HEK293 (cell line): ENCODE results near the gene EXD3.

Source experiments
- CTCF ChIA-PET: fragments of 350-600 bp; formaldehyde crosslinking; extraction: SDS; loops from one replicate; lab custom pipeline; 2021; ENCODE audit warnings: antibody characterized with exemption; lab: Yijun Ruan, JAX
- POLR2A ChIA-PET: fragments of 300-600 bp; formaldehyde crosslinking; extraction: SDS; loops from one replicate; lab custom pipeline; 2020; ENCODE audit warnings: antibody characterized with exemption, inconsistent platforms; lab: Yijun Ruan, JAX
- H3K27ac ChIP-seq: fragments of 200-500 bp; sonication (Bioruptor generic); 2 replicates; pipeline ENCODE4 v1.5.1; 2014; ENCODE audit warnings: low read depth, low read length, control low read depth, inconsistent platforms; ENCODE audit errors: extremely low read depth
- H3K36me3 ChIP-seq, 2 experiments: fragments of 200-500 bp in 1 of 2; sonication (Bioruptor generic) in 1 of 2; 1 replicate in 1 of 2; 2 replicates in 1 of 2; pipeline ENCODE4 v1.5.1; 2014 to 2017; ENCODE audit warnings: inconsistent platforms in 2 of 2, low read length in 2 of 2; ENCODE audit not compliant: control insufficient read depth in 2 of 2, insufficient read depth in 1 of 2
- H3K4me1 ChIP-seq: fragments of 200-500 bp; sonication (Bioruptor generic); 2 replicates; pipeline ENCODE4 v1.5.1; 2014; ENCODE audit warnings: mild to moderate bottlenecking, low read length, inconsistent platforms; ENCODE audit not compliant: control insufficient read depth, insufficient read depth
- H3K4me3 ChIP-seq: 2 replicates; pipeline ENCODE4 v1.5.1; 2011; ENCODE audit warnings: low read depth, mild to moderate bottlenecking, control low read depth, low read length, moderate library complexity
- H3K9me3 ChIP-seq: fragments of 200-500 bp; sonication (Bioruptor generic); 2 replicates; pipeline ENCODE4 v1.5.1; 2014; ENCODE audit warnings: low read depth, low read length, inconsistent platforms; ENCODE audit not compliant: control insufficient read depth, insufficient read depth
- GLI4 ChIP-seq: fragments of 450-650 bp; formaldehyde crosslinking; IDR thresholded peaks from 2 replicates; pipeline ENCODE4 v1.5.1; 2016; ENCODE audit warnings: missing biosample characterization, missing genetic modification characterization
- GLIS1 ChIP-seq: fragments of 450-650 bp; formaldehyde crosslinking; IDR thresholded peaks from 2 replicates; pipeline ENCODE4 v1.5.1; 2016; ENCODE audit warnings: missing biosample characterization, missing genetic modification characterization
- ZBTB8A ChIP-seq: fragments of 450-650 bp; formaldehyde crosslinking; IDR thresholded peaks from 2 replicates; pipeline ENCODE4 v1.5.1; 2016; ENCODE audit warnings: missing biosample characterization, missing genetic modification characterization
- ZFP3 ChIP-seq: fragments of 450-650 bp; formaldehyde crosslinking; IDR thresholded peaks from 2 replicates; pipeline ENCODE4 v1.5.1; 2016; ENCODE audit warnings: low read depth, missing biosample characterization, missing genetic modification characterization
- ZNF221 ChIP-seq: fragments of 450-650 bp; formaldehyde crosslinking; IDR thresholded peaks from 2 replicates; pipeline ENCODE4 v1.5.1; 2017; ENCODE audit warnings: missing biosample characterization, missing genetic modification characterization, borderline replicate concordance
- ZNF341 ChIP-seq: fragments of 450-650 bp; formaldehyde crosslinking; IDR thresholded peaks from 2 replicates; pipeline ENCODE4; 2016; ENCODE audit warnings: low read depth, missing biosample characterization, missing genetic modification characterization
- ZNF529 ChIP-seq: fragments of 450-650 bp; formaldehyde crosslinking; IDR thresholded peaks from 2 replicates; pipeline ENCODE4 v1.5.1; 2017; ENCODE audit warnings: missing genetic modification characterization, missing biosample characterization; ENCODE audit not compliant: insufficient replicate concordance
- ZNF558 ChIP-seq: fragments of 450-650 bp; formaldehyde crosslinking; IDR thresholded peaks from 2 replicates; pipeline ENCODE4 v1.5.1; 2016; ENCODE audit warnings: missing biosample characterization, missing genetic modification characterization
- ZNF600 ChIP-seq: fragments of 450-650 bp; formaldehyde crosslinking; IDR thresholded peaks from 2 replicates; pipeline ENCODE4 v1.5.1; 2016; ENCODE audit warnings: missing biosample characterization, missing genetic modification characterization
- ZNF610 ChIP-seq: fragments of 450-650 bp; formaldehyde crosslinking; IDR thresholded peaks from 2 replicates; pipeline ENCODE4 v1.5.1; 2016; ENCODE audit warnings: missing biosample characterization, missing genetic modification characterization, borderline replicate concordance
- ZNF843 ChIP-seq: fragments of 450-650 bp; formaldehyde crosslinking; IDR thresholded peaks from 2 replicates; pipeline ENCODE4 v1.5.1; 2016; ENCODE audit warnings: missing biosample characterization, missing genetic modification characterization
- ZSCAN30 ChIP-seq: fragments of 450-650 bp; IDR thresholded peaks from 2 replicates; pipeline ENCODE4 v1.5.1; 2018; ENCODE audit warnings: missing biosample characterization, mild to moderate bottlenecking, missing genetic modification characterization, moderate library complexity
- TF ChIP-seq, protein P1 (sequence below): fragments of 450-650 bp; formaldehyde crosslinking; IDR thresholded peaks from 2 replicates; pipeline ENCODE4 v1.5.1; 2016; ENCODE audit warnings: missing biosample characterization, missing genetic modification characterization
- TF ChIP-seq, protein P2 (sequence below): fragments of 450-650 bp; formaldehyde crosslinking; IDR thresholded peaks from 2 replicates; pipeline ENCODE4 v1.5.1; 2016; ENCODE audit warnings: missing biosample characterization, missing genetic modification characterization
- TF ChIP-seq, protein P3 (sequence below): fragments of 450-650 bp; formaldehyde crosslinking; IDR thresholded peaks from 2 replicates; pipeline ENCODE4 v1.5.1; 2017; ENCODE audit warnings: missing biosample characterization, missing genetic modification characterization
- TF ChIP-seq, protein P4 (sequence below): fragments of 450-650 bp; formaldehyde crosslinking; IDR thresholded peaks from 2 replicates; pipeline ENCODE4 v1.5.1; 2016; ENCODE audit warnings: missing biosample characterization, missing genetic modification characterization, low read depth

EXD3 gene

DNA sequence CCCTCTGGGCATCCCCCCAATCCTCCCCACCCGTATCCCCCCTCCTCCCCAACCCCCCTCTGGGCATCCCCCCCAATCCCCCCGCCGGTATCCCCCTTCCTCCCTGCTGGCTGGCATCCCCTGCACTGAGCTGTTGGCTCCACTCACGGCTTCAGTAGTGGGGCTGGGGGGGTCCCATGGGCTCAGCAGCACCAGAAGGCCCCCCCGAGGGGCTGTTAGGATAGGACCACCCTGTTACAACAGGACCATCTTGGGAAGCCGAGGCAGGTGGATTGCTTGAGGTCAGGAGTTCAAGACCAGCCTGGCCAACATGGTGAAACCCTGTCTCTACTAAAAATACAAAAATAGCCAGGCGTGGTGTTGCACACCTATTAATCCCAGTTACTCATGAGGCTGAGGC is 42.4 kb downstream of the EXD3 start:
- CTCF ChIA-PET: no interaction called here
- TF ChIP-seq ZNF843 (tag by site-specific recombination): no peak
- no peak for TF ChIP-seq ZNF558
- TF ChIP-seq ZNF600 (tag by site-specific recombination): no peak
- TF ChIP-seq, protein P1, sequence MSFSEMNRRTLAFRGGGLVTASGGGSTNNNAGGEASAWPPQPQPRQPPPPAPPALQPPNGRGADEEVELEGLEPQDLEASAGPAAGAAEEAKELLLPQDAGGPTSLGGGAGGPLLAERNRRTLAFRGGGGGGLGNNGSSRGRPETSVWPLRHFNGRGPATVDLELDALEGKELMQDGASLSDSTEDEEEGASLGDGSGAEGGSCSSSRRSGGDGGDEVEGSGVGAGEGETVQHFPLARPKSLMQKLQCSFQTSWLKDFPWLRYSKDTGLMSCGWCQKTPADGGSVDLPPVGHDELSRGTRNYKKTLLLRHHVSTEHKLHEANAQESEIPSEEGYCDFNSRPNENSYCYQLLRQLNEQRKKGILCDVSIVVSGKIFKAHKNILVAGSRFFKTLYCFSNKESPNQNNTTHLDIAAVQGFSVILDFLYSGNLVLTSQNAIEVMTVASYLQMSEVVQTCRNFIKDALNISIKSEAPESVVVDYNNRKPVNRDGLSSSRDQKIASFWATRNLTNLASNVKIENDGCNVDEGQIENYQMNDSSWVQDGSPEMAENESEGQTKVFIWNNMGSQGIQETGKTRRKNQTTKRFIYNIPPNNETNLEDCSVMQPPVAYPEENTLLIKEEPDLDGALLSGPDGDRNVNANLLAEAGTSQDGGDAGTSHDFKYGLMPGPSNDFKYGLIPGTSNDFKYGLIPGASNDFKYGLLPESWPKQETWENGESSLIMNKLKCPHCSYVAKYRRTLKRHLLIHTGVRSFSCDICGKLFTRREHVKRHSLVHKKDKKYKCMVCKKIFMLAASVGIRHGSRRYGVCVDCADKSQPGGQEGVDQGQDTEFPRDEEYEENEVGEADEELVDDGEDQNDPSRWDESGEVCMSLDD (tag by site-specific recombination): 0 out of 2 replicates have a peak, but pooled peaks have one; percentile 36
- TF ChIP-seq, protein P2, sequence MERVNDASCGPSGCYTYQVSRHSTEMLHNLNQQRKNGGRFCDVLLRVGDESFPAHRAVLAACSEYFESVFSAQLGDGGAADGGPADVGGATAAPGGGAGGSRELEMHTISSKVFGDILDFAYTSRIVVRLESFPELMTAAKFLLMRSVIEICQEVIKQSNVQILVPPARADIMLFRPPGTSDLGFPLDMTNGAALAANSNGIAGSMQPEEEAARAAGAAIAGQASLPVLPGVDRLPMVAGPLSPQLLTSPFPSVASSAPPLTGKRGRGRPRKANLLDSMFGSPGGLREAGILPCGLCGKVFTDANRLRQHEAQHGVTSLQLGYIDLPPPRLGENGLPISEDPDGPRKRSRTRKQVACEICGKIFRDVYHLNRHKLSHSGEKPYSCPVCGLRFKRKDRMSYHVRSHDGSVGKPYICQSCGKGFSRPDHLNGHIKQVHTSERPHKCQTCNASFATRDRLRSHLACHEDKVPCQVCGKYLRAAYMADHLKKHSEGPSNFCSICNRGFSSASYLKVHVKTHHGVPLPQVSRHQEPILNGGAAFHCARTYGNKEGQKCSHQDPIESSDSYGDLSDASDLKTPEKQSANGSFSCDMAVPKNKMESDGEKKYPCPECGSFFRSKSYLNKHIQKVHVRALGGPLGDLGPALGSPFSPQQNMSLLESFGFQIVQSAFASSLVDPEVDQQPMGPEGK (tag by site-specific recombination): 0 out of 2 replicates have a peak, but pooled peaks have one; percentile 18
- TF ChIP-seq ZNF529 (tag by site-specific recombination): no peak
- TF ChIP-seq ZNF221 (tag by site-specific recombination): no peak
- TF ChIP-seq GLI4 (tag by site-specific recombination): no peak
- TF ChIP-seq, protein P3, sequence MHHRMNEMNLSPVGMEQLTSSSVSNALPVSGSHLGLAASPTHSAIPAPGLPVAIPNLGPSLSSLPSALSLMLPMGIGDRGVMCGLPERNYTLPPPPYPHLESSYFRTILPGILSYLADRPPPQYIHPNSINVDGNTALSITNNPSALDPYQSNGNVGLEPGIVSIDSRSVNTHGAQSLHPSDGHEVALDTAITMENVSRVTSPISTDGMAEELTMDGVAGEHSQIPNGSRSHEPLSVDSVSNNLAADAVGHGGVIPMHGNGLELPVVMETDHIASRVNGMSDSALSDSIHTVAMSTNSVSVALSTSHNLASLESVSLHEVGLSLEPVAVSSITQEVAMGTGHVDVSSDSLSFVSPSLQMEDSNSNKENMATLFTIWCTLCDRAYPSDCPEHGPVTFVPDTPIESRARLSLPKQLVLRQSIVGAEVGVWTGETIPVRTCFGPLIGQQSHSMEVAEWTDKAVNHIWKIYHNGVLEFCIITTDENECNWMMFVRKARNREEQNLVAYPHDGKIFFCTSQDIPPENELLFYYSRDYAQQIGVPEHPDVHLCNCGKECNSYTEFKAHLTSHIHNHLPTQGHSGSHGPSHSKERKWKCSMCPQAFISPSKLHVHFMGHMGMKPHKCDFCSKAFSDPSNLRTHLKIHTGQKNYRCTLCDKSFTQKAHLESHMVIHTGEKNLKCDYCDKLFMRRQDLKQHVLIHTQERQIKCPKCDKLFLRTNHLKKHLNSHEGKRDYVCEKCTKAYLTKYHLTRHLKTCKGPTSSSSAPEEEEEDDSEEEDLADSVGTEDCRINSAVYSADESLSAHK (tag by site-specific recombination): no peak
- no peak for TF ChIP-seq ZSCAN30 (tag by site-specific recombination)
- no peak for TF ChIP-seq GLIS1 (tag by site-specific recombination)
- Histone ChIP-seq H3K4me1 (no peaks in the 10 kb centered on the region), H3K9me3 (no peaks in the 10 kb centered on the region), H3K36me3 (no peaks in the 10 kb centered on the region), H3K4me3 (no peak overlapping the region), H3K27ac (no peak overlapping the region)
- POLR2A ChIA-PET: no interaction called here

DNA sequence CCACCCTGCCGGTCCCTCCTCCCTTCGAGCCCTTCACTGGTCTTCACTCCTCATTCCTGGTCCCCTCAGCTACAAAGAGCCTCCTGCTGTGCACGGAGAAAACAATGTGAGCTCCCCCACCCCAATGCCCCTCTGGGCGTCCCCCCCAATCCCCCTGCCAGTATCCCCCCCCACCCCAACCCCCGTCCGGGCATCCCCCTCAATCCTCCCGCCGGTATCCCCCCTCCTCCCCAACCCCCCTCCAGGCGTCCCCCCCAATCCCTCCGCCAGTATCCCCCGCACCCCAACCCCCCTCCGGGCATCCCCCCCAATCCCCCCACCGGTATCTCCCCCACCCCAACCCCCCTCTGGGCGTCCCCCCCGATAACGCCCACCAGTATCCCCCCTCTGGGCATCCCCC is 42.8 kb downstream of the EXD3 start:
- Histone ChIP-seq H3K9me3 (no peaks in the 10 kb centered on the region), H3K4me3 (no peak overlapping the region), H3K4me1 (no peaks in the 10 kb centered on the region), H3K36me3 (no peaks in the 10 kb centered on the region), H3K27ac (no peak overlapping the region)
- ChIA-PET CTCF (no interaction called here), POLR2A (no interaction called here)
- no peak for TF ChIP-seq ZNF341 (tag by site-specific recombination)
- no peak for TF ChIP-seq ZFP3 (tag by site-specific recombination)
- TF ChIP-seq, protein P4, sequence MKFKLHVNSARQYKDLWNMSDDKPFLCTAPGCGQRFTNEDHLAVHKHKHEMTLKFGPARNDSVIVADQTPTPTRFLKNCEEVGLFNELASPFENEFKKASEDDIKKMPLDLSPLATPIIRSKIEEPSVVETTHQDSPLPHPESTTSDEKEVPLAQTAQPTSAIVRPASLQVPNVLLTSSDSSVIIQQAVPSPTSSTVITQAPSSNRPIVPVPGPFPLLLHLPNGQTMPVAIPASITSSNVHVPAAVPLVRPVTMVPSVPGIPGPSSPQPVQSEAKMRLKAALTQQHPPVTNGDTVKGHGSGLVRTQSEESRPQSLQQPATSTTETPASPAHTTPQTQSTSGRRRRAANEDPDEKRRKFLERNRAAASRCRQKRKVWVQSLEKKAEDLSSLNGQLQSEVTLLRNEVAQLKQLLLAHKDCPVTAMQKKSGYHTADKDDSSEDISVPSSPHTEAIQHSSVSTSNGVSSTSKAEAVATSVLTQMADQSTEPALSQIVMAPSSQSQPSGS (tag by site-specific recombination): no peak
- no peak for TF ChIP-seq ZNF610 (tag by site-specific recombination)
- no peak for TF ChIP-seq ZBTB8A (tag by site-specific recombination)
- TF ChIP-seq, all 188 proteins: peak for 0
